Measurements from ENCODE around the gene CLNK. TPM values are rescaled to one million over a fixed set of nuclear protein-coding genes. Genes with fewer than 3 reads are reported as not detected.
A peak's percentile ranks its signal among the peaks of the same experiment; 100 is the strongest.
"Not testable (repeated sequence)": the region's sequence is repeated elsewhere in the genome, so short reads cannot be mapped to it uniquely, and the experiment has no call there.

Gene CLNK
- total RNA-seq, 2 experiments from 2014 or later: not detected

DNA sequence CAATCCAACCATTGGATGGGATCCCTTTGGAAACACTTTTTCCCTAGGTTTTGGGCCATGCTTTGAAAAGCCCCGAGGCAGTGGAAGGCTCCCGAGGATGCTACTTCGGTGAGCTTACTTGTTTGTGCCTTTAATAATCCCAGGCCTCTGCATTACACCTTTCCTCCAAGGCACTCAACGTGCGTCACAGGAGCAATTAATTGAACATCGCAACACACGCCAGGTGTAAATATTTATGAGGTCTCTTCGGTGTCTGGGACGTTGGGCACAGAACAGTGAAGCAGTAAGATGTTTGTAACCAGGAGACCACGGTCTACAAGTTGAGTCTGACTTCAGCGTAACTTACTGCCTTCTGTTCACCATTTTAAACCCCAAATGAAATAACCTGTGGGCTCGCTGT lies 97.3 kb downstream of the CLNK start:
- no peak overlapping the region for H3K4me3 Mint-ChIP-seq
- DNase-seq (no peak), ATAC-seq (ENCODE audit: low read depth) (no peak)
- H3K27ac Mint-ChIP-seq: no peak overlapping the region
- POLR2A ChIA-PET: no interaction called here
- no peaks in the 10 kb centered on the region for H3K27me3 Mint-ChIP-seq
- no peaks in the 10 kb centered on the region for H3K9me3 Mint-ChIP-seq
- peaks cover 37% of the 10 kb centered on the region for H3K4me1 Mint-ChIP-seq
- H3K36me3 Mint-ChIP-seq: no peaks in the 10 kb centered on the region

DNA sequence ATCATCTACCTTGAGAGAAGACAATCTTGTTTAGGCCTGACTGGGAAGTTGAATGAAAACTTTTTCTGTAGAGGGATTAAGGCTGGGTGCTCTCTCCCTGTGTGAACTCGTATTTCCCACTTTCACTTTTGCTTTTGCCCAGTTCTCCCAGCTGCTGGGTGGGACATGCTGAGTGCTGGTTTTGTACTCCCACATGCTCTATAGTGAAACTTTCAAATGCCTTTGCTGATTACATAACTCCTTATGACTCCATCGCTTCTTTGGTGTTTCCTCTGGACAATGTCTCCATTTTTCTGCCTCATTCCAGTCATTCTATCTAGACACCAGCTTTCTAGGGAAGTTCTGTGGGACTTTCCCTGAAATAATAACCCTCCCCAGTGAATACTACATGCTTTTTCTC lies 100.5 kb downstream of the CLNK start:
- DNase-seq (no peak), ATAC-seq (ENCODE audit: low read depth) (peak; percentile 60)
- Mint-ChIP-seq H3K4me1 (peaks cover 22% of the 10 kb centered on the region), H3K27me3 (no peaks in the 10 kb centered on the region), H3K36me3 (no peaks in the 10 kb centered on the region), H3K4me3 (peak overlapping the region; percentile 44), H3K27ac (peak overlapping the region; percentile 2), H3K9me3 (no peaks in the 10 kb centered on the region)
- POLR2A ChIA-PET: no interaction called here

- no peak overlapping the region for H3K27ac Mint-ChIP-seq
- no peaks in the 10 kb centered on the region for H3K27me3 Mint-ChIP-seq
- H3K4me1 Mint-ChIP-seq: peaks cover 16% of the 10 kb centered on the region
- POLR2A ChIA-PET: no interaction called here
- H3K36me3 Mint-ChIP-seq: no peaks in the 10 kb centered on the region
- H3K9me3 Mint-ChIP-seq: no peaks in the 10 kb centered on the region
- no peak overlapping the region for H3K4me3 Mint-ChIP-seq
- ATAC-seq (ENCODE audit: low read depth) (no peak), DNase-seq (no peak)
Observed at GRCh38 chr4:10582951-10583350, 101.6 kb downstream of the CLNK start.

- Mint-ChIP-seq H3K27ac (no peak overlapping the region), H3K4me1 (peaks cover 12% of the 10 kb centered on the region), H3K9me3 (no peaks in the 10 kb centered on the region), H3K4me3 (no peak overlapping the region), H3K36me3 (no peaks in the 10 kb centered on the region), H3K27me3 (no peaks in the 10 kb centered on the region)
- no peak for DNase-seq
- ATAC-seq (ENCODE audit: low read depth): no peak
- POLR2A ChIA-PET: no interaction called here
Observed at GRCh38 chr4:10582059-10582686, 102.4 kb downstream of the CLNK start.

- no peak overlapping the region for H3K27ac Mint-ChIP-seq
- peaks cover 16% of the 10 kb centered on the region for H3K4me1 Mint-ChIP-seq
- H3K4me3 Mint-ChIP-seq: no peak overlapping the region
- POLR2A ChIA-PET: no interaction called here
- no peaks in the 10 kb centered on the region for H3K9me3 Mint-ChIP-seq
- ATAC-seq (ENCODE audit: low read depth) (no peak), DNase-seq (no peak)
- H3K36me3 Mint-ChIP-seq: no peaks in the 10 kb centered on the region
- H3K27me3 Mint-ChIP-seq: no peaks in the 10 kb centered on the region
Observed at GRCh38 chr4:10581022-10581421, 103.5 kb downstream of the CLNK start.

DNA sequence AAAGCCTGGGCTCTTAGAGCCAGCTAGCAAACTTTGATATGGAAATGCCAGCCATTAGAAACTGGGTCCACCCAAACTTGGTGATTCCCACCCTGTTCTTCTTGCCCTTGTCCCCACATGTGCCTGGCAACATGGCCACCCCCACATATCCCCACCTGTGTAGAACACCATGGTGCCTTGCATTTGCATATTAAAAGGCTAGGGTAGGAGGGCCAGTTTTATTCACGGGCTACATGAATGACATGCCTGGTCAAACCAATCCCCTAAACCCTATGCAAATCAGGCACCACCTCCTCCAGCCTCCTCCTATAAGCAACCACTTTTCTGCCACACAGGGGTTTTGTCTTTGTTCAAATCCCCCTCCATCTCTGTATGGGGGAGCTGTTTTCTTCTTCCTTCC lies 104.9 kb downstream of the CLNK start:
- DNase-seq: no peak
- Mint-ChIP-seq H3K4me1 (peaks cover 16% of the 10 kb centered on the region), H3K9me3 (no peaks in the 10 kb centered on the region), H3K27ac (no peak overlapping the region), H3K27me3 (peaks cover 2% of the 10 kb centered on the region), H3K36me3 (no peaks in the 10 kb centered on the region), H3K4me3 (no peak overlapping the region)
- POLR2A ChIA-PET: no interaction called here
- ATAC-seq (ENCODE audit: low read depth): no peak

- Mint-ChIP-seq H3K36me3 (no peaks in the 10 kb centered on the region), H3K4me3 (no peak overlapping the region), H3K9me3 (no peaks in the 10 kb centered on the region), H3K4me1 (peaks cover 13% of the 10 kb centered on the region), H3K27ac (peak overlapping the region; percentile 77), H3K27me3 (peaks cover 2% of the 10 kb centered on the region)
- DNase-seq (no peak), ATAC-seq (ENCODE audit: low read depth) (no peak)
- POLR2A ChIA-PET: interaction anchor here (1.3 kb wide), 1 partner anchor 460 kb away, joined by 4 read pairs; no protein-coding TSS in a partner anchor
Observed at GRCh38 chr4:10577508-10578426, 106.8 kb downstream of the CLNK start.

- Mint-ChIP-seq H3K9me3 (no peaks in the 10 kb centered on the region), H3K27me3 (peaks cover 2% of the 10 kb centered on the region), H3K4me3 (no peak overlapping the region), H3K4me1 (peaks cover 13% of the 10 kb centered on the region), H3K36me3 (no peaks in the 10 kb centered on the region), H3K27ac (peak overlapping the region; percentile 77)
- DNase-seq (no peak), ATAC-seq (ENCODE audit: low read depth) (peak; percentile 84)
- POLR2A ChIA-PET: interaction anchor here (1.3 kb wide), 1 partner anchor 459 kb away, joined by 4 read pairs; no protein-coding TSS in a partner anchor
Observed at GRCh38 chr4:10577018-10577417, 107.5 kb downstream of the CLNK start.

- H3K27ac Mint-ChIP-seq: no peak overlapping the region
- POLR2A ChIA-PET: no interaction called here
Observed at GRCh38 chr4:10576236-10576635, 108.3 kb downstream of the CLNK start.

GRCh38 chr4:10575414-10575813 lies 109.2 kb downstream of the CLNK start:
- Mint-ChIP-seq H3K27ac (no peak overlapping the region), H3K27me3 (peaks cover 2% of the 10 kb centered on the region), H3K4me3 (no peak overlapping the region), H3K4me1 (peaks cover 13% of the 10 kb centered on the region), H3K36me3 (no peaks in the 10 kb centered on the region), H3K9me3 (no peaks in the 10 kb centered on the region)
- POLR2A ChIA-PET: no interaction called here
- ATAC-seq (ENCODE audit: low read depth) (no peak), DNase-seq (no peak)

More at GRCh38 chr4:10576236-10576635, 108.3 kb downstream of the CLNK start:
- ATAC-seq (ENCODE audit: low read depth) (no peak), DNase-seq (no peak)
- H3K9me3 Mint-ChIP-seq: no peaks in the 10 kb centered on the region
- peaks cover 13% of the 10 kb centered on the region for H3K4me1 Mint-ChIP-seq
- H3K36me3 Mint-ChIP-seq: no peaks in the 10 kb centered on the region
- peaks cover 2% of the 10 kb centered on the region for H3K27me3 Mint-ChIP-seq
- no peak overlapping the region for H3K4me3 Mint-ChIP-seq

DNA sequence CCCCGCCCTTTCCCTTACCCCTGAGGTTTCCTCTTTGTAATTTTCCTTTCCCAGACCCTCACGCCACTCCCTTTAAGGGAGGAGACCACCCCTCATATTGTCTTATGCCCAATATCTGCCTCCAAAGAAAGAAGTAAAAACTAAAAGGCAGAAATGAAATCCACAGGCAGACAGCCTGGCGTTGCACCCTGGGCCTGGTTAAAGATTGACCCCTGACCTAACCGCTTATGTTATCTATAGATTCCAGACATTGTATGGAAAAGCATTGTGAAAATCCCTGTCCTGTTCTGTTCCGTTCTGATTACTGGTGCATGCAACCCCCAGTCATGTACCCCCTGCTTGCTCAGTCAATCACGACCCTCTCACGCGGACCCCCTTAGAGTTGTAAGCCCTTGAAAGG lies 110.0 kb downstream of the CLNK start:
- peaks cover 13% of the 10 kb centered on the region for H3K4me1 Mint-ChIP-seq
- H3K36me3 Mint-ChIP-seq; DNase-seq; H3K27ac Mint-ChIP-seq; H3K27me3 Mint-ChIP-seq; H3K9me3 Mint-ChIP-seq; POLR2A ChIA-PET; H3K4me3 Mint-ChIP-seq; ATAC-seq (ENCODE audit: low read depth): not testable (repeated sequence)

GRCh38 chr4:10571909-10572308 lies 112.7 kb downstream of the CLNK start:
- Mint-ChIP-seq H3K4me3 (no peak overlapping the region), H3K27me3 (peaks cover 6% of the 10 kb centered on the region), H3K9me3 (no peaks in the 10 kb centered on the region), H3K27ac (no peak overlapping the region), H3K36me3 (no peaks in the 10 kb centered on the region), H3K4me1 (peaks cover 10% of the 10 kb centered on the region)
- ATAC-seq (ENCODE audit: low read depth) (no peak), DNase-seq (no peak)
- POLR2A ChIA-PET: no interaction called here

- H3K27ac Mint-ChIP-seq: no peak overlapping the region
- peaks cover 6% of the 10 kb centered on the region for H3K4me1 Mint-ChIP-seq
- H3K36me3 Mint-ChIP-seq: no peaks in the 10 kb centered on the region
- ATAC-seq (ENCODE audit: low read depth) (no peak), DNase-seq (no peak)
- H3K9me3 Mint-ChIP-seq: no peaks in the 10 kb centered on the region
- no peak overlapping the region for H3K4me3 Mint-ChIP-seq
- POLR2A ChIA-PET: no interaction called here
- peaks cover 4% of the 10 kb centered on the region for H3K27me3 Mint-ChIP-seq
Observed at GRCh38 chr4:10569491-10569890, 115.1 kb downstream of the CLNK start.

- H3K27ac Mint-ChIP-seq: no peak overlapping the region
- H3K27me3 Mint-ChIP-seq: peaks cover 8% of the 10 kb centered on the region
- no peaks in the 10 kb centered on the region for H3K36me3 Mint-ChIP-seq
- H3K4me3 Mint-ChIP-seq: no peak overlapping the region
- DNase-seq (no peak), ATAC-seq (ENCODE audit: low read depth) (no peak)
- POLR2A ChIA-PET: no interaction called here
- no peaks in the 10 kb centered on the region for H3K9me3 Mint-ChIP-seq
- no peaks in the 10 kb centered on the region for H3K4me1 Mint-ChIP-seq
Observed at GRCh38 chr4:10567766-10568165, 116.8 kb downstream of the CLNK start.

Measured in activated naive CD8-positive, alpha-beta T cell treated with anti-CD3 and anti-CD28 coated beads, Interleukin-2, amount 10 ng/mL, durations not matched to agents 7 days and 5 days (primary cell).